T-helper 9 cell (primary cell): ENCODE data around the gene MYO10.
"Not testable (repeated sequence)": the region's sequence is repeated elsewhere in the genome, so short reads cannot be mapped to it uniquely, and the experiment has no call there.

ENCODE experiments used
- DNase-seq: peaks from one replicate; pipeline ENCODE4 v3.0.0-alpha.2; 2020

Gene MYO10

DNA sequence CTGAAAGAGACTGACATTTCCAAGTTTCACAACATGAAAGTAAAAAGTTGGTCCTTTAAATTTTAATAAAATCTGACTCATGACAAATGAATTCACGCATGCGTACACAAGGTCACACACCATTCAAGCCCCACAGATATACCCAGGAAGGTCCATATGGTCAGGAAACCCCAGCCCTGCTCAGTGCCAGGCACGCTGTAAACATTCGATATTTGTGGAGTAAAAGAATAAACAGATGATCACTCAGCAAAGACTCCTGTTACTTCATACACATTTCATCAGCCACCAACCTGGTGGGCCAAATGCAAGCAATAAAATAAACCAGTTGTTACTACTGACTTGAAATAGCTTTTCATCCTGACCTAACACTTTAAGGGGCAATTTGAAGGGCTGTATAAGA is 161.3 kb downstream of the MYO10 start:
- DNase-seq, result no peak

DNA sequence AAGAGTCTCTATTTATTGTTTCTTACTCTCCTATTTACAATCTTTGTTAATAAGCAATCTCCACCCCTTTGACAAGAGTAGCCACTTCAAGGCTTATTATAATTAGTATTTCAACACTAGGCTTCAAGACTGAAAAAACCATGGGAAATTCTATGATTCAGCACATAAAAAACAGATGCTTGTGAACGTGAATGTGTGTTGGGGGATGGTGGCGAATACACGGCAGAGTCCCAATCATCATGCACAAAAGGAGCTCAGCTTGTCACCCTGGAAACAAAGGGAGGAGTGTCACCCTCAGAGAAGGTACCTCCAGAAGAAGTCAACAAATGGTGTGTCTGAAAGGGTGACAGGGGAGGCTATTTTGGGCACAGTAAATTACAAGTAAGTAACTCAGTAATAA is 162.1 kb downstream of the MYO10 start:
- DNase-seq, result no peak

DNA sequence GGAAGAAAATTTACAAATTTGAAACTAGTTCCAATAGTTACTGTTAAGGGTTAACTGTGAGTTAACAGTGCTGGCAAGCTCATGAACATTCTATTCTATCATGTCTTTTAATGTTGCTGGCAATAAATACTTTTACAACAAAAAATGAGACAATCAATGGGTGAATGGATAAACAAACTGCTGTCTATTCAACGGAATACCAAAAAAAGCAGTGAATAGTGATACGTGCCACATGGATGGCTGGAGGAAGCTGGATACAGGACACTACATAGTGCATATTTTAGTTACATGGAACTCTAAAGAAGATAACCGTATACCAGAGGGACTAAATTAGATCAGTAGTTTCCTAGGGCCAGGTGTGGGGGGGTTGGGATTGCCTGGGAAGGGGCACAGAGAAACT is 163.5 kb downstream of the MYO10 start:
- no peak for DNase-seq

DNA sequence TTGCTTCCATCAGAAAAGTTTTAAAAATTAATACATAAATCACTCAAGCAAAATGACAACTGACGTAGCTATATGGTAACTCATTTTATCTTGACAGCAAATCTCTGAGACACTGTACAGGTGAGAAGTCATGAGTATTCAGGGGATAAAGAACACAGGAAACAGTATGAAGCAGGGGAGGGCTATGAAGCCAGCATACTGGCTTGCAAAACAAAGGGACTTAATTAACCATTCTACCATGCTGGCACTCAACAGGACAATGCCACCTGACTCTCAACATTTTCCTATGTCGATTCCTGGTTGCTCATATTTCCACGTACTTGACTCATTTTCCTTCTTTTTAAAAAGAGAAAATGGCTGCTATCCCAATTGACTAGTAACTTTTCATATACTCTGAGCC is 167.9 kb downstream of the MYO10 start:
- no peak for DNase-seq

DNA sequence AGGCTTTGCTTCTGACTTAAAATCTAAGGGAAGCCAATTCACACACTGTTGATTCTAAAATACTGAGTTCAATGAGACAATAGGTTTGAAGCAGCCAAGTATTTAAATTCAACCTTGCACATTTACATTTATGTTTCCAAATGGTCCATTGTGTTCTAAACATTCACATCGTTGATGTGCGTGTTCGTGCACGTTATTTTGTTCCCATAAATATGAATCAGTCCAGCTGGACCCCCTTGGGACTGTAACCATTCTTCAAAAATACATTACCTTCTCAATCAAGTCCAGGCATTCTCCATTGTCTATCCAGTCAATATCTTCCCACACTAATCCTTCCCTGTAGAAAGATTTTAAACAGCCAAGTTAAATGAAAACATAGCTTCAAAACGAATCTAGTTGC is 172.9 kb downstream of the MYO10 start:
- no peak for DNase-seq

DNA sequence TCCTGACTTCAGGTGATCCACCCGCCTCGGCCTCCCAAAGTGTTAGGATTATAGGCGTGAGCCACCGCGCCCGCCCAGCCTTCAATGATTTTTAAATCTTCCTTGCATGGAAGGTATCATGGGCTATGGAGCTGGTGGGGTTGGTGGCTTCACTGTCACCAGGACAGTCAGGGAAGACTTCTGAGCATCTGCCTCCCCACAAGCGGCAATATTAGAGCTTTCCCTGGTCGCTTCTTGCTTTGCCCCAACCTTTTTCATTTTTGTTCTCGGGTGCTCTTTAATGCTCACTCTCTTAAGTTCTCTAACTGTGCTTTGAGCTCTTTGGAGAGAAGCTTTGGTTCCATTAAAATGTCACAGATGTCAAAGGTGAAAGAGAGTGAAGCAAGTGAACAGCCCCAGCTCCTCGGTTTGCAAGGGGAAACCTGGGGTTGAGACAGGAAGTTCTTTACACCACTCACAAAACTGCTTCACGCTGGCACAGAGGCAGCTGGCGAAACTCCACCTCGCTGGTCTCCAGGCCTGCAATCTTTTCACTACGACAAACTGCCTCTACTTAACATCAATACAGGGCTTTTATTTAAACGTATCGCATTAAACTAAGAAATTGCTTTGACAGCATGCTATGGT is 176.8 kb downstream of the MYO10 start:
- no peak for DNase-seq

DNA sequence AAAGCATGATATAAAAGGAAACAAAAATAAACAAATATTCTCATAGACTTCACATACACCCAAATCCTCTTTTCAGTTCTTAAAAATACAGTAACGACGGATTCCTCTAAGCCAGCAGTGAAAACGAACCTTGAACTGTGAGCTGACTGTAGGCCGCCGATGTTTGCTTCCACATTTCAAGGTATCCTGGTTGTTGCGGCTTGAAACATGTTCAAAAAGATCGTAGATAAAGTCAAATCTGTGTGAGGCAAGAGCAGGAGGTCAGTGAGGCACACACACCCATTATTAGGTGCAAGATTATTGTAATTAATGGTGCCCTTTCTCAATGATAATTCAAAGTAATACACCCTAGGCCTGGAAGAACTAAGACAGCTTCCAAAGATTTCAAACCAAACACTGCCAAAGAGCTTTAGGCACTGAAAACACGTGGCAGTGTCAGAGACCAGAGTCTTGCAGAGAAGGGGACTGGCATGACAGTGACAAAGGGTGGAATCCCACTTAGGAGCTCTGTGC is 178.0 kb downstream of the MYO10 start:
- DNase-seq, result no peak

DNA sequence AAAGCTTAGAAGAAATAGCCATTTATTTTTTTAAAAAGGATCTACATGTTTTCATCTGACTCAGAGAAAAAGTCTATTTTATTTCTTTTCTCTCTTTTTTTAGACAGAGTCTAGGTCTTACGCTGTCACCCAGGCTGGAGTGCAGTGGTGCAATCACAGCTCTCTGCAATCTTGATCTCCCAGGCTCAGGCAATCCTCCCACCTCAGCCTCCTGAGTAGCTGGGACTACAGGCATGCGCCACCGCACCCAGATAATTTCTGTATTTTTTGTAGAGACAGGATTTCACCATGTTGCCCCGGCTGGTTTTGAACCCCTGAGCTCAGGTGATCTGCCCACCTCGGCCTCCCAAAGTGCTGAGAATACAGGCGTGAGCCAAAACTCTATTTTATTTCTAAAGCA is 178.5 kb downstream of the MYO10 start:
- DNase-seq, result not testable (repeated sequence)

DNA sequence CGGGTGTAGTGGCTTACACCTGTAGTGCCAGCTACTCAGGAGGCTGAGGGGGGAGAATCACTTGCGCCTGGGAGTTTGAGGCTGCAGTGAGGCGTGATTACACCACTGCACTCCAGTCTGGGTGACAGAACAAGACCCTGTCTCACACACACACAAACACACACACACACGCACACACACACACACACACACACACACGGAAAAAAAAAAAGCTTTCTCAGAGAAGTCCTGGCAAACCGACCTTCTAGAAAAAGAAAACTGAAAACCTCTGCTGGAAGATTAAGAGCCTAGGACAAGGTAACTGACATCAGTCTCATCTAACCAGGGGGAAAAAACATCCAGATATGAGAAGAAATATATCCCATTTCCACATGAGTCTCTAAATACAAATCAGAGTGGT is 178.9 kb downstream of the MYO10 start:
- no peak for DNase-seq

DNA sequence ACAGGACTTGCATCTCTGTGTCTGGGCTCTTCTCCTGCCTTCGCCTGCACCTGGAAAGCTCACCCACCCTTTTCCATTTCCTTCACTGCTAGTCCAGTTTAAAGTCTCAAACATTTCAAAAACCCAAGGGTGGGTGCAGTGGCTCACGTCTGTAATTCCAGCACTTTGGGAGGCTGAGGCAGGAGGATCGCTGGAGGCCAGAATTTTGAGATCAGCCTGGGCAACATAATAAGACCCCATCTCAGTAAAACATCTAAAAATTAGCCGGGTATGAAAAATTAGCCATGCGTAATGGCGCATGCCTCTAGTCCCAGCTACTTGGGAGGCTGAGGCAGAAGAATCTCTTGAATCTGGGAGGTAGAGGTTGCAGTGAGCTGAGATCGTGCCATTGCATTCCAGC is 179.4 kb downstream of the MYO10 start:
- no peak for DNase-seq

DNA sequence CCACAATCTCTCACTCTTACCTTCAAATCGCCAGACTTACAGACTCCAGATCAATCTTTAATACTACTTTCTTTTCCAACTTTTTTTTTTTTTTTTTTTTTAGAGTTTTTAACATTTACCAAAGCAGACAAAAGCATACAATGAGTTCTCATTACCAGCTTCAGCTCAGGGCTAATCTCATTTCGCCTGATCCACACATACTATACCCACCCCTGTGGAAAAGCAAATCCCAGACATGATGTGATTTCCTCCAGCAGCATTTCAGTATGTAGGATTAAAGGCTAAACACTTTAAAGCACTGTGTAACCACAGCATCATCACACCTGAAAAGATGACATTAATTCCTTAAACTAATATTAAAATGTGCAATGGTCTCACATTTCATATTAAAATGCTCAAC is 180.4 kb downstream of the MYO10 start:
- DNase-seq, result no peak

DNA sequence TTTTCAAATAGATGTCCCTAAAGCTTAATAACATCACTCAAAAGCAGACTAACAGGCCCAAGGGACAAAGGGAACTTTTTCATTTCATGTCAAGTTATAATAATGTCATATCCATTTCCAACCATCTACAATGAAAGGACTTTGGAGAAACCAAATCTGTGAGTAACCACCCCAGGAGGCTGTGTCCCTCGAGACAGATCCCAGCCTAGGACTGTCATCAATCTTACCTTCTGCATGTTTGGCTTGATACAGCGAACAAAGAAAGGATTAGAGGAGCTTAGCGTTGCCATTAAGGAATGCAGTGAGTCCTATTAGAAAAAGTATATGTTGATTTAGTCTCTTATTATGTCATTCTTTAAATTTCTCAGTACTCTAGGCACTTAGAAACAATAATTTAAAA is 181.5 kb downstream of the MYO10 start:
- DNase-seq, result no peak

DNA sequence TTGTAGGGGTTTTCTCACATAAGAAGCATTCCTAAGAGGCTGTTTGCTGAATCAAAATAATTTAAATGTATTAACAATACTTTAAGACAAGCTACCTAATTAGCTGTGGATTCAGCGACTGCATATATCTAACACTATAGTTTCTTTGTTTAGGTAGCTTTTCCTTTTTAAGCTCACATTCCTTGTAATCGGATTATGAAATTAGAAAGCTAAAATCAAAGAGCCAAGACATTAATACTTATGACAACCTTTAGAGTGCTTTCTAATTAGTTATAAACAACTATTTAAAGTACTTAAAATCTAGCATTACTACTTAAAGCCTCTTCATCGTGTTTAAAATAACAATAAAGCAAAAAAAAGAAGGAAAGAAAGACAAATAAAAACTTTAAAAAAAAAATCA is 182.0 kb downstream of the MYO10 start:
- no peak for DNase-seq

DNA sequence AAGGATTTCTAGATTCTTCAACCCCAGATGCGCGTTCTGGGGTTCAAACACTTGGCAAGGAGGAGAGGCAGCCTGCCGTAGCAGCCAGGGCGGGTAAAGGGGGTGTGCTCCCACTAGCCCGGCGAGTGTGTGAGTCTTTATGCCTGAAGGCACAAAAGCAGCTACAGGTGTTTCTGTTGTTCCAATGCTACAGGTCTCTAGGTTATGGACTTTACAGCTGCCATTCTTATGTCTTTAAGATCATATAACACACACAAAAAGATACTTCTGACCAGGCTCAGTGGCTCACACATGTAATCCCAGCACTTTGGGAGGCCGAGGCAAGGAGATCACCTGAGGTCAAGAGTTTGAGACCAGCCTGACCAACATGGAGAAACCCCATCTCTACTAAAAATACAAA is 185.6 kb downstream of the MYO10 start:
- DNase-seq, result no peak

DNA sequence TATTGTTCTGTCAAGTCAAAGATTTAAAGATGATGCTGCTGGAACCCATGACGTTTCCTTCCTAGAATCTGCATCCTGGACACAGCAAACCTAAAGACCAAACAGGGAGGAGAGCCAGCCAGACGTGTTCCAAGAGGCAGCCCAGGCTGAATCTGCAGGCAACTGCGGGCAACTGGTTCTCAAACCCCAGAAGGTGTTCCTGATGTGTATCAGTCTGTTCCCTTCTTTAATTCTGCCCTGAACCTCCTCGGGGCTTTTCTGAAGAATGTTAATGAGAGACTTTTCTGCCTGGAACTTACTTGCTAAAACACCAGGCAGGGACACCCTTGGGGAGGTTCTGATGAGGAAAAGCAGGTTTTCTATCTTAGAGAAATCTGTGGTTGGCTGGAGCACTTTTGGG is 186.5 kb downstream of the MYO10 start:
- no peak for DNase-seq

DNA sequence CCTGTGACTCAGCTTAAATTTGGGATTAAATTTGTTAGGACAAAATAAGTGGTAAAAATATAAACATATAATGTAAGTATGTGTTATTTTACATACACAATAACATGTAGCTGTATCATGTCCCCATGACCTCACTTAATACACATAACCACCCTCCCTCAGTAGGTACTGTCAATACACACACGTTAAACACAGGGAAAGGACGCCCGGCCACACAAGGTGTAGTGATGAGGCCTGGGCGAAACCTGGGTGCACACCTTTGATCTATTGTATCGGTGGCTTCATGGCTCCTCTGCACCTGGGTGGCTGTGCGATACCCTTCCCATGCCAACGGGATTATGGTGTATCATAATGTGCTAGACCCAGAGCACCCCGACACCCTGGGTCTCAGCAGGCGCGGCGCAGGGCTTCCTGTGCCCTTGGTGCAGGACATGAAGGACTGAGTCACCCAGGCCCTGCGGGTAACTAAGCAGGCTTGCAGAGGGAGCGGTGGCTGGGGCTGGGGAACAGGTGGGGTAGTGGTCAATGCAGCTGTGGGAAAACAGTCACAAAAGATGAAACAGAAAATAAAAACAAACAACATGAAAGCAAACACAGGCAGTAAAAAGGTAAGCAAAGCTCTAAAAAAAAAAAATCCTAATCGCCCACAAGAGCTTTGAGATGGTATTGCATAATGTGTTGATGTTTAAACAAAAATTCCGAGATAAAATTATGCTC is 191.8 kb downstream of the MYO10 start:
- no peak for DNase-seq

DNA sequence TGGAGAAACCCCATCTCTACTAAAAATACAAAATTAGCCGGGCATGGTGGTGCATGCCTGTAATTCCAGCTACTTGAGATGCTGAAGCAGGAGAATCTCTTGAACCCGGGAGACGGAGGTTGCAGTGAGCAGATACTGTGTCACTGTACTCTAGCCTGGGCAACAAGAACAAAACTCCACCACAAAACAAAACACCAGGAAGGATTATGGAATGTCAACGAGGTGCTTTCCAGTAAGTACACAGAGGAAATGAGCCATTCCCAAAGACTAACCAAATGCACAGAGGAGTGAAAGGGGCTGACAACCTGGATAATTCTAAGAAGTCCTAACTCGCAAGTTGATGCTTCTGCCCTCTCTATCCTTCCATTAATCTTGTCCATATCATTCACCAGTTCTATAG is 193.2 kb downstream of the MYO10 start:
- DNase-seq, result no peak

DNA sequence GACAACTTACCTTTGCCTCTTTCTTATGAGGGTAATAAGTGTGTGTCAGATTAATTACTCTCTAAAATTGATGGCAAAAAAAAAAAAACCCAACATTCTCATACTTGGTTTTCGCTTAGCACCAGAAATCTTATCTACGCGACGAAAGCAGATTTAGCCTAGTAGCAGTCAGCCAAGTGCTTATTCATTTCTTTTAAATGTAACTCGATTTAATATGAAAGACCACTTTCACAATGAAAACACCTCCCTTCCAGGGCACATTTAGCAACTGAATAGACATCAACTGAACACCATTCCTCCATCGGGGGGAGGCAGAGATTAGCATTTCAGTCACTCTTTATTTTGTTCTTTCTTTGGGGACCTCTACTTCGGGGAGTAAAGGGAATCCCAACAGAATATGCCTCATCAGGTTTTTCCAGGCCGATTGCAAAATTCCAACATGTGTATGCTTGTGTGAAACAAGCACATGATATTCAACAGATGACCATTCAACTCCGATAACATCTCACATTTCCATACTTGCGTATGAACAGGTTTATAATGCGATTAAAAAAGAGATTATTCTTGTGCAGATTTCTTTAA is 195.2 kb downstream of the MYO10 start:
- DNase-seq, result no peak

DNA sequence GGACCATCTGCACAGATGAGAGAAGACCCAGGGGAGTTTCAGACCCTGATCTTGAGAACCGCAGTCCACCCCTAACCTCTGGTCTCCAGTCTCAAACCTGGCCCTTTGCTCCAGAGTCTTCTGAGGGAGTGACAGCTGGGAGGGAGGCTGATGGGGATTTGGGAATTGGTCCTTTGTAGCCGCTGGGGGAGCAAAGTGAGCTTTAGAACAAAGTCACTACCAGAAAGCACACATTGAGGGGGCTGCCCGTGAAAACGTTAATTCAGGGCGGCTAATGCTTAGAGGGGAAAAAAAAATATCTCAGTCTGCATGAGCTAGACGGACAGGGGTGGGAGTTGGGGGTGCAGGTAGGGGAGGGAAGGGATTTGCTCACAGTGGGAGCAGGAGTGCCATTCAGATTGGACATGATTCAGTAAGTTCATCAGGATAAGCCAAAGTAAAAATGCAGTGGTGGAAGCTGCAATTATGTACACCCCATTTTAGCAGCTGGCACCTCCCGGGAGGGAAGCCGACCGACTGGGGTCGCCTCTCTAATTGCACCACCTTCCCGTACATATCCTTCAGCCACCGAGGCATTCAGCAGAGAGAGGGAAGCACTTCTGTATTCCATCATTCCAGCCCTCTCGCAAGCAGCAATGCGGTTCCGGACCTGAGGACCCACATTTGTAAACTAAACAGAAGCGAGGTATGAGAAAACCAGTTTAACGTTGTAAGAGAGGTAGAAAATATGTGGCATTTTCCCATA is 195.8 kb downstream of the MYO10 start:
- DNase-seq, result no peak

DNA sequence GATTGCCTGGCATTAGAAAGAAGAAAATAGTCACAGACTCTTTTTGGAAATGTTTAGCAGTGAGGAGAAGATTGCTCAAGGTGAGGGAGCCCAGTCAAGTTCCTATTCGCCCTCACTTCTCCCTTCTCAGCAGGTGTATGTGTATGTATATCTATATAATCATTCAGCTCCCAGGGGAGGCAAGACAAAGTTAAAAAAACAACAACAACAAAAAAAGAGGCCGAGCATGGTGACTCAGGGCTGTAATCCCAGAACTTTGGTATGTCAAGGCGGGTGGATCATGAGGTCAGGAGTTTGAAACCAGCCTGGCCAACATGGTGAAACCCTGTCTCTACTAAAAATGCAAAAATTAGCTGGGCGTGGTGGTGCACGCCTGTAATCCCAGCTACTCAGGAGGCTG is 197.7 kb downstream of the MYO10 start:
- not testable (repeated sequence) for DNase-seq

DNA sequence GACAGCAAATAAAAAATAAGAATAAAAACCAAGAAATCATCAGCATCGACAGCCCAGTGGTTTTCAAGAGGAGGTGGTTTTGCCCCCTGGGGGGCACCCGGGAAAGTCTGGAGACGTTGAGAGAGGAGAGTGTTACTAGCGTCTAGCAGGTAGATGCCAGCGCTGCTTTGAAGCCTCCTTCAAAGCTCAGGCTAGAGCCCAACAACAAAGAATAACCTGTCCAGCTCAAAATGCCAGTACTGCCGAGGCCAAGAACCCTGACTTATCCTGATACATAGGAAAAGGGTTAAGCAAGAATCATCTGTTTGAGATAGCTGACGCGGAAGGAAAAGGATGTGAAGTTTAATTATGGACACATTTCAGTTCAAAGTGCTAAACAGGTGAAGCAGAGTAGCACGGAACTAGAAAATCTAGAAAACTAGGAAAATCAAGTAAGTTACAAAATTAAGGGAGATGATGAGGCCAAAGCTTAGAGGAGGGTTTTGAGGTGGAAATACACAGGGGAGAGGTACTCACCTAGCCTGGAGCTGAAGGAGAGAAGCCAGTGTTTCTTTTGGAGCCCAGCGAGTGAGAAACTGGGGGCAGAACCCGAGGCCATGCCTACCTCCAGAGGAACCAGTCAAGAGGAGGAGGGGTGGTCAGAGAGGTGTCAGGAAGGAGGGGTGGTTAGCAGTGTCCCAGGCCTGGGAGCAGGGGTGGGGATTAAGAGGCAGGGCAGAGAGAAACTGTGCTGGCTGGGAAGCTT is 198.3 kb downstream of the MYO10 start:
- DNase-seq, result no peak

DNA sequence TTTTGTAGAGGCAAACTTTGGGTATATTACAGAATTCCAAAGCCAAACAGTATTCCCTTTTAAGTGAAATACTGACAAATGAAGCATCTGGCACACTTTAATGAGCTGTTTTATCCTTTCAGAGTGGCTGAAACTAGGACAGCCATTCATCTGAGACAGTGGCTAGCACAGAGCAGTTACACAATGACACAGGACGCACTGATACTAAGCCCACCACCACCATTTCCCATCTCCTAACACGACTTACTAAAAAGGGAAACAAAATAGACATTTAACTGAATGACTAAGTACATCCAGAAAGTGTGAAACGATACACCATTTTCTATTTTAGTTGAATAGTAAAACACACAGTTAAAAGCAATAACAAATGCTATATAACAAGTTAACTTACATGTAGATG is 198.9 kb downstream of the MYO10 start:
- DNase-seq, result no peak
